ENCODE data around the gene PCOLCE2.
A peak's percentile ranks its signal among the peaks of the same experiment; 100 is the strongest.

The PCOLCE2 gene

DNA sequence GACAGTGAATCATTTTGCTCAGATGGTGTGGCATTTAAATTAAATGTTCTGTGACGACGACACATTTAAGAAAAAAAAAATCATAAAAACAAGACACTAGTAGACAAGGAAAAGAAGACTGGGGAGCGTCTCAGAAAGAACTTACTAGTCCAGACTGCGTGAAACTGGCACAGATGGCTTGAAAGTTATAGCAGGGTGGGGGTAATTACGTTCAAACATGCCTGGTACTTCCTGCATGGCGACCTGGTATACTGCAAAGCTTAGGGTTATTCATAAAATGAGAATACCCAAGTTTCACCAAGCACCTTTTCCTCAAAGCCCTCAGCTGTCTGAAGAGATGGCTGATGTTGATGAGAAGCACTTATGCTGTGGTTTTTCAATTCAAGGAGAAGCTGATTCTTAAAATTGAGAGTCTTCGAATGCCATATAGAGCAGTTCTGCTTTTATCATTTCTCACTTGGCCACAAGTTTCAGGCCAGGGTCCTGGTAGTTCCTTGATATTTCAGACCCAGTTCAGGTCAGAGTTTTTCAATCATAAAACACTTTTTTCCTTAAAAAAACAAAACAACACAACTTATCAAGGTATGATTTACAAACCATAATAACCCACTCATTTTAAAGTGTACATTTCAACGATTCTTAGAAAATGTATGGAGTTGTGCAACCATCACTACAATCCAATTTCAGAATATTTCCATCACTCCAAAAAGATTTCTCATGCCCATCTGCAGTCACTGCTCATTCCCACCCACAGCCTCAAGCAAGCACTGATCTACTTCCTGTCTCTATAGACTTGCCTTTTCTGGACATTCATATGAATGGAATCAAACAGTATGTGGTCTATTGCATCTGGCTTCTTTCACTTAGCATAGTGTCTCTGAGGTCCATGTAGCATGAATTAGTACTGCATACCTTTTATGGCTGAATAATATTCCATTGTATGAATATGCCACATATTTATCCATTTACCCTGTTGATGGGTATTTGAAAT is 24.7 kb downstream of the PCOLCE2 start:
- DNase-seq, result no peak

DNA sequence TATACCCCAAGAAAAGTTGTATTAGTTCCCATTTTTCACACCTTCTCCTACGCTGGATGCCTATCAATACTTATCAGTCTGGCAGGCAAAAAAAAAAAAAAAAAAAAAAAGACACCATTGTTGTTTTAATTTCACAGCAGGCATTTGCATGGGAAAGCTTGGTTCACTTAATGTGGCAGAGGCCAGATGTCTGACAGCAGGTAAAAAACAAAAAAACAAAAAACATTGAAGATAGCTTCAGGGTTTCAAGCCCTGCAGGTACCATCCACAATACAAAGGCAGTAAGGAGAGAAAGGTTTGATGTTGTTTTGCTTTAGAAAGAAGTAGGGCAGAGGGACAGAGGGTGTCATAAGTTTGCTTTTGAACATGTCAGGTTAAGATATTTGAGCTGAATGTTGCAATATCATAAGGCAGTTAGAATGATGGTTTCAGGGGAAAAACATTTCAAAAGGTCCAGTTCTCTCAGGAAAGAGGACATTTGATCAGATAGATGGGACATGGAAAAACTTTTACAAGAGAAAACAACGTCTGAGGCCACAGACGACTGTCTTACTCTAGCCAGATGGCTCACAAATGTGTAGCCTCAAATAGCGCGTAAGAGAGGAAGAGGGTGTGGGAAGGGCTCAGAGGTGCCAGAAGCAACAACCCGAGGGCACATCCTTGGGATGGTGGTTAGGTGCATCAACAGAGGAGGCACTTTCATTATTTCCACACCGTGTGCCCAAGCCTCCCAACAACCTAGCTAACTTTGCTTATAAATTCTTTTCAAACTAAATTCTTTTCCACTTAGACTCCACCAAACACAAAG is 25.7 kb downstream of the PCOLCE2 start:
- no peak for DNase-seq

DNA sequence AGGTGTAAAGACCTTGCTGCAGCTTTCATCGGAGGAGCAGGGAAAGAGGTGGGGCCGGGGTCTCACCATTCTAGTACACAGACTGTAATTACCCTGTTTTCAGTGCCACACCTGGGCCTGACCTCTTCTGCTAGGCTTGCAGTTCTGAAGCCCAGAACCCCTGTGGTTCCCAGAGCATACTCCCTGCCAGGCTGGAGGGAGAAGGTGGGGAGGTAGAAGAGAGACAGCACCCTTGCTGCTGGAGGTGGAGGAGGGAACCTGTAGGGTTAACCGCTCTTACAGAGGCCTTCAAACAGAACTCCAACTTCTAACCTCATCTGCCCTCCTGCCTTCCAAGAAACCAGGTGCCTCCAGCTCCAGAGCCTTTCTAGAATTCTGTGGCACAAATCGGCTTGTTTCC is 27.0 kb downstream of the PCOLCE2 start:
- no peak for DNase-seq

DNA sequence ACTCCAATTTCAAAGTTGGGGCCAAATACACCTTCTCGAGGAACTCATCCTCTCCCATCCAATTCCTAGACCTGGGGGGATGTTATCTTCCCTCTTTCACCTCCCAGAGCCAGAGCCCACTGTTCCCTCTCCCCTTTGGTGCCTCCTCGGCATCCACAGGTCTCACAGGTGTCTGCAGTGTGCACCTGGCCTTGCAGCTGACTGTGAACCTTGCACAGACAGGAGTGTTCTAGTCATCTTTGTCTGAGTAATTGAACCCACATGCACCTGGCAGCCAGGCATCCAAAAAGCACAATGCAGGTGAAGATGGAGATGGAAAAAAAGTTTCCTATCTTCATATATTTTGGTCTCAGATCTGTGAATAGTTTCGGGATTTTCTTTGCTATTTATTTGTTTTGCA is 30.8 kb downstream of the PCOLCE2 start:
- DNase-seq, result no peak

DNA sequence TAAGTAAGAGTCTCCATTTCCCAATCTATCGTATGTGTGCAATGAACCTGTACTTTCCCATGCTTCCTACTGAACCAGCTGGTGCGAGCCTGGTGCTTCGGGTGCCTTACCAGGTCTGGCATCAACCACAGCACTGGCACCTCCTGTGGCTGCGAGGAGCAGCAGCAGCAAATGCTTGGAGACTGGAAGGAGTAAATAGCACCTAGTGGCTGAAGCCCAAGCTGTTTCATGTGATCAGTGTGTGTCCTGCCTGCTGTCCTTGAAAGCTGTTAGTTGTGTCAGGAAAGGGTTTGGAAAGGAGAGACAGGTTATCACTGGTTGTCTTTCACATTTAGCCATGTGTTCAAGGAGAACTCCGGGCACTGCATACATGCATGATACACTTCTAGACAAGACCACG is 31.8 kb downstream of the PCOLCE2 start:
- DNase-seq, result no peak

DNA sequence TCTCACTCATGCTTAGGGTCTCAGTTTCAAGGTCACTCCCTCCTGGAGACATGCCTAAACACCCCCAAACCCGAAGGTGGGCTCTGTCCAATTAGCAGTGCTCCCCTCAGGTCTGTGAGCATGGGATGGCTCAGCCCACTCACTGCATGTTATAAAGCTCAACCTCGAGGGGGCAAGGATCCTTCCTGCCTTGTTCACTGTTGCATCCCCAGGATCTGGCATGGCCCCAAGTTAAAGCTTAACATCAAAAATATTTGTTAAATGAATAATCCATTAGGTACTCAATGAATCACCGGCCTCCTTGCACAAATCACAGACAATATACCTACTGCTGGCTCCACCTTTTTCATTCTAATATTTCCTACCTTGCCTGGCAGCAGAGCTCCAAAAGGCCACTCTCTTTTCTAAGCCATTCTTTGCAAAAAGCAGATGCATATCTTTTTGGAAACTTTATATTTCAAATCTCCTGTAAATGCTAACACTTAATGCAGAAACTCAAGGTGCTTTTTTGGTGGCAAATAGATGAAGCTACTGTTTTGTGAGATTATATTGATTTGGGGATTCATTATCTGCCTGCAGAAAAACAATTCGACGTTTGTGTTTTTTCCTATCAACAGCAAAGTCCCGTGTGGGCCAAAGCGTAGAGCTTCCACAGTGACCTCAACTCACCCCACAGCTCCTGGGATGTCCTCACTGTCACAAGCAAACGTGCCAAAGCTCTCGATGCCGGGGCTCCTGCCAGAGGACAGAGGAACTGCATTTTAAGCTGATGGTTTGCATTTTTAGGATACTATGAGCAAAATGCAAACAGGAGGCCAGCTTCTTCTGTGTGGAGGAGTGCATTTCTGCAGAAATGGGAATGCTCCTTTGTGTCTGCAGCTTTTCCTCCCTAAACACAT is 35.4 kb downstream of the PCOLCE2 start:
- no peak for DNase-seq

DNA sequence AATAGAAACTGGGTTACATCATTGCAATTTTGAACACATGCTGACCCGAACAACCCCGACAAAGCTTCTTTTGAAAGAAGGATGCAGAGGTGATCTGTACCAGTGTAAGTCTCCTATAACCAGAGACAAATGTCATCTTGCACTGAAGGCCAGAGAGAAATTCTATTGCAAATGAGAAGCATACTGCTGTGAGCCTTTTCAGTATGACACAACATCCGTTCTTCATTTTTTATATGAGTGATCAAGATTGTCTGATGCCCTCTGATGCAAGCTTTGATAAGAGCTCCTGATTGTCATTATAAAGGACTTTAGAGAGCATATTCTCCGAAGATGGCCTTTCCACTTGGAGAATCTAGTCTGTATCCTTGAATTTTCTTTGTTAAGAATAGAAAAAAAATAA is 36.9 kb downstream of the PCOLCE2 start:
- DNase-seq, result no peak

DNA sequence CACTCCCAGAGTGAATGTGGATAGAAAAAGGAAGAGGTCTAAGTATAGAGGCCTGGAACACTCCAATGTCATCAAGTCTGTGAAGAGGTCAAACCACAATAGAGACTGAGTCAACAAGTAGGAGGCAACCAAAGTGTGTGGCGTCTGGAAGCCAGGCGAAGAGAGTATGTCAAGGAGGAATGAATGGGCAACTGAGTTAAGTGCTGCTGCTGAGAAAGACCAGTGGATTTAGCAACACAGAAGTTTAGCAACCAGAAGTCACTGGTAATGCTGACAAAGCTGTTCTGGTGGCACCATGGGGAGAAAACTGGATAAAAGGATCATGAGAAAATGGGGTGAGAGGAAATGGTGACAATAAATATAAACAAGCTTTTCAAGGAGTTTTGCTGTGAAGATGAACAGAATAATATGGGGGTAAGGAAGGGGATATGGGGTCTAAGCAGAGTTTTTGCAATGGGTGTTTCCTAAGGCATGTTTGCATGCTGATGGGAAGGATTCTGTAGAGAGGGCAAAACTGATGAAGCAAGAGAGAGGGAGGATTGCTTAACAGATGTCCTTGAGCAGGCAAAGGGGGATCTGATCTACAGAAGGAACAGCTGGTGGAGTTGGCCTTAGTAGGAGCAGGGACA is 38.4 kb downstream of the PCOLCE2 start:
- no peak for DNase-seq

DNA sequence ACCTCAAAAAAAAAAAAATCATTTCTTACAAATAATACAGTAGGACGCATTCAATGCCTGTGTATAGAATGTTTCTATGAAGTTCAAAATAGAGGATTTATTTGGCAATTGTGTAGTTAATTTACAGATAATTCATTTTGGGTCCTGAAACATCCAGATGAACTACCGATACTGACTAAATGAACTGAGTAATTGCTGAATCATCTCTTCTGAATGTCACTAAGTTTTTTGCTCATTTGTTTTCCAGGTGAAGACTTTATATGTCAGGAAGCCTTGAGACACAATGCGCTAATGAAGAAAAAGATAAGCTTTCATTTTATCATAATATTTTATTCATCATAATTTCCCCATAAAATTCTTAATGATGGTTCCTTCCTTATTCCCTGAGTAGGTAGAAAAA is 39.7 kb downstream of the PCOLCE2 start:
- no peak for DNase-seq

DNA sequence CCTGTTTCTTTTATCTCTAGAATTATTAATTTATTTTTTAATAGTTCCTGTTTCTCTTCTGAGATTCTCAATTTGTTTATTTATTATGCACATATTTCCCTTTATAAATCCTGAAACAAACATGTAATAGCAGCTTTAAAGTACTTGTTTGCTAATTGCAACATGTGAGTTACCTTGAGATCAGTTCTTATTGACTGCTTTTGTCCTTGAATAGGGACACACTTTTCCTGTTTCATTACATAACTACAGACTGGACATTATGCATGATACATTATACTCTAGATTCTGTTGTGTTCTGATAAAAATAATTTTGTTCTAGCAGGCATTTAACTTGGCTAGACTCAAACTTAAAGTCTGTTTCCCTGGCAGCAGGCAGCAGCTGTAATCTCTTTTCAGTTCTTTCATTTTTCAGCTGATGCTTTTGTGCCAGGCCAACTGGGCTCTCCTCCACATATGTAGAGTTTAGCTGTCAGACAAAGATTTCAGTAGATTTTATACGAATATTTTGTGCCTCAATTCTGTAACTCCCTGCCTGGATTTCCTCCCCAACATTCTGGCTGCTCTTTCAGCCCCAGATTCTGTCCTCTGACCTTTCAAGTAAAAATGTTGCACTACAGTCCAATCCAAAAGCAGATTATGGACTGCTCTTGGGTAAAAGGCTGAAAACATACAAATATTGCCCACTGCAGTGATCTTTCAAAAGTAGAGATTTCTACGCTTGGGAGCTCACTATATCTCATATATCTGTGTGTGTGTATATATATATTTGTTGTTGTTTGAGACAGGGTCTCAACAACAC is 41.9 kb downstream of the PCOLCE2 start:
- no peak for DNase-seq

DNA sequence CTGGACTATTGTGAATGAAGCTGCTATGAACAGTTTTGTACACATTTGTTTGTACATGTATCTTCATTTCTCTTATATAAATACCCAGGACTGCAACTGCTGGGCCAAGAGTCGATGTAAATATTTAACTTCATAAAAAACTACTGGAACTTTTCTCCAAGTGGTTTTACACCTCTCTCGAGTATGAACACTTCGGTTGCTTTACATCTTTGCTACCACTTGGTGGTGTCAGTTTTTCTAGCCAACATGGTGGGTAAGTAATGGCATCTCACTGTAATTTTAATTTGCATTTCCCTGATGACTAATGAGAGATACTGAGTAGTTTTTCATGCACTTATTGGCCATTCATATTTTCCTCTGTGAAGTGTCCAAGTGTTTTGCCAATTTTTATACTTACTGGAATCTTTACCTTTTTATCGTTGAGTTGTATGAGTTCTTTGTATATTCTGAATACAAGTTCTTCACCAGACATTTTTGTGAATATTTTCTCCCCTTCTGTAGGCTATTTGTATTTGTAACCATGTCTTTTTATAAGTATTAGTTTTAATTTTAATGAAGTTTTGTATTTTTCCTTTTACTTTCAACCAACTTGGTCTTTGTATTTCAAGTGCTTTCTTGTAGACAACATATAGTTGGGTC is 44.4 kb downstream of the PCOLCE2 start:
- no peak for DNase-seq

DNA sequence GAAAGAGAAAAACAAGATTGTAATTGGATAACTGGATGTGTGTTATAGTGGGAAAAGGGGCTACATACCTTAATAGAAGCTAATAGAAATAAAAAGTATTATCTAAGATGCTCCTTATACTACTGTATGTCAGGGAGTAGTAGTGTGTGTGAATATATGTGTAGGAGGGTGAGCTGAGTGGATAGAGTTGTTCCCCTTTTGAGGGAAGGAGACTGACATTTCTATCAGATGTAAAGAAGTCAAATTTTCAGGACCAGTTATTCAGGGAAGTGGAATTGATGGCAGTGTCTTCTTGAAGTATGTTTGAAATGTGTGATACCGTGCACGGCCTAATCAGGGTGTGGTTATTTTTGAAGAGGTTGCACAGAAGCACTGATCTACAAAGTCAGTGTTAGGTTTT is 49.1 kb downstream of the PCOLCE2 start:
- DNase-seq, result no peak

DNA sequence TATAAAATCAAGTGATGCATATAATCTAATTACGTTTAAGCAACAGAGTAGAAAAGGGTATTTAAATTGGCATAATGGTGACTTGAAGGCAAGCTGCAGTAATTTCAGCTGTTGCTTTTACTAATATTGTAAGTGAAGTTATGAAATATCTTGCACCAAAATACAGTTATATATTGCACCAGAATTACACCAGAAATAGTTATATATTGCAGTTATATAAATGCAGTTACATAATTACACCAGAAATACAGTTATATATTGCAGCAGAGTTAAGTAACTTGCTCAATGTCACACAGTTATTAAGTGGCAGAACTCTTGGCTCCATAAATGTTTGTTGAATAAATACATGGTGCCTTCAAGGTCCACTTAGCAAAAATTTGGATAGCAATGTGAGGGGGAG is 51.4 kb downstream of the PCOLCE2 start:
- no peak for DNase-seq

DNA sequence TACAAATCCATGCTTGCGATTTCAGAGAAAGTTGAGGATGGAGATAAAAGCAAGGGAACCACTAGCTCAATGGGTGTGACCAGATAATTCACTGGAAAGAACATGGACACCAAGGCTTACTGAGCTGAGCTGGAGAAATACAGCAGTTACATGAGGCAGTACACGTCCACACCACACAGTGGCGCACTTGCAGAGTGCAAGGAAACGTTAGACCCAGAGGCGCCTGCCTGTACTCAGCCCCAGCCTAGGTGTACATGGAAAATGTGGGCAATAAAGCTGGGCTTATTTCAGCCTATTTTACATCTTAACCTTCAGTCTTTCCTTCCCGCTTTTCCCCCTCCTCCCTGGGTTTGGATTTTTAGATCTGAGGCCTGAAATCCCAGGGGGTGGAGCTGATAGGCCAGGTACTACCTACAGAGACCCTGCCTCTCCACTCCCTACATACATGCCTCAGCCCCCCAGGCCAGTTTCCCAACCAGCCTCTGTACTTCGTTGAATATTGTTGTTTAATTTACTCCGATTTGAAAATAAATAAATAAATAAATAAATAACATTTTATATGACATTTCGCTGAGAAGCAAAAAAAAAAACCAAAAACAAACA is 60.1 kb downstream of the PCOLCE2 start:
- DNase-seq, result peak; percentile 38

DNA sequence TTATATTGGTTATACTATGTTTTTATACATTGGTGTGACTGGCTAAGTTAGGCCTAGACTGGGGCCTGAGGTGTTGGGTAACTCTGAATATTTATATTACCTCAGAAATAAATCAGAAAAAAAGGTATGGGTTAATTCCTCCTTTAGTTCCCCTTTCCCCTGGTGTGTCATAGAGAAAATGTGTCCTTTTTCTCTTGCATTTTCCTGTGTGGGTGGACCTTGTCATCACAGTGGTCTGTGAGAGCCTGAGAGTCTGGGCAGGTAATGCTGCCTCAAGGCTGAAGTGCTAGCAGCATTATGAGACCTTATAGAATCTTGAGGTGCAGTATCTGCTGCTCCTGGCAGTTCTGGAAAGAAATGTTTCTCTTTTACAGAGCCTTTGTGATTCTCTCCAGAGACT is 69.7 kb downstream of the PCOLCE2 start:
- DNase-seq, result no peak

DNA sequence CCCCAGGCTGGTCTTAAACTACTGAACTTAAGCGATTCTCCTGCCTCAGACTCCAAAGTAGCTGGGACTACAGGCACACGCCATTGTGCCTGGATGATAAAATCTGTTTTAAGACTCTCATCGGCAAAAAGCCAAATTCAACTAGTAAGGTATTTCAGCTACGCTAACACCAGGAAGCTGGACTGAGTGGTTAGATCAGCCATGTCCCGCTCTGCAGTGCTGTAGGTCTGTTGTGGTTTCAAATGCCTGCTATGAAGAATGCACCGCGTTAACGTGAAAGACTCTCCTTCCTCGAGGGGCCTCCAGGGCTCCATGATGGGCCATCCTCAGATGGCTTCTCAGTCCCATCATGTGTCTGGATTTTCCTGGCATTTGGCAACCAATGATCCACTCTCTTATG is 70.2 kb downstream of the PCOLCE2 start:
- DNase-seq, result no peak

DNA sequence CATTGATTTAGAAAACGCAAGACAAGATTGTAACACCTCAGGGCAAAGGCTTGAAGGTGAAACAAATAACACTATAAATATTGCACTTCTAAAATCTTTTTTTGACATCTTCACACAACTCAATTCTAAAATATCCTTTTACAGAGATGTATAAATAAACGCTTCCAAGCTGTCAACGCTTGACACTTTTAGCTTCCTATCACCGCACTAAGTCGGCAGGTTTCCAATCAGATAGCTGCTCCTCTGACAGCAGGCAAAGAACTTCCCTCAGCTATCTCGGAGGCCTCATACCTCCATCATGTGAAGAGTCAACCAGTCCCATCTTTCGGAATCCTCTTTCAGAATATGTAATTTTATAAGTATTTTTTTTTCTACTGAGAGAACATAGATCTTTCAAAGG is 71.0 kb downstream of the PCOLCE2 start:
- no peak for DNase-seq

DNA sequence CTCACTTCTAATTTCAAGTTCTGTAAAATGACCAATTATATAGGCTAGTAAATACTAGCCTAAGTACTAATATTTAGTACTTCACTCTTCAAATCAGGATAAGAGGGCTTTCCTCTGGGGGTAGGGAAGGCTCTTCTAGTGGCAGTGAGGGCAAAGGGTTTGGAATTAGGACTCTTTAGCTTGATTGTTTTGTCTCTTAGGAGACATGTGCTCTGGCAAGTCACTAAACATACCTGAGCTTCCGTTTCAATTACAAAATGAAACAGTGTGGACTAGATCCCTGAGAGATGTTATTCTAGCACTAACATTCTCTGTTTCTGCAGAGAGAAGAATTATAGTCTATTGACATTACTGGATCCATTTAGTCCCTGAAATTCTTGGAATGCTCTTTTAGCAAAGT is 71.5 kb downstream of the PCOLCE2 start:
- no peak for DNase-seq

DNA sequence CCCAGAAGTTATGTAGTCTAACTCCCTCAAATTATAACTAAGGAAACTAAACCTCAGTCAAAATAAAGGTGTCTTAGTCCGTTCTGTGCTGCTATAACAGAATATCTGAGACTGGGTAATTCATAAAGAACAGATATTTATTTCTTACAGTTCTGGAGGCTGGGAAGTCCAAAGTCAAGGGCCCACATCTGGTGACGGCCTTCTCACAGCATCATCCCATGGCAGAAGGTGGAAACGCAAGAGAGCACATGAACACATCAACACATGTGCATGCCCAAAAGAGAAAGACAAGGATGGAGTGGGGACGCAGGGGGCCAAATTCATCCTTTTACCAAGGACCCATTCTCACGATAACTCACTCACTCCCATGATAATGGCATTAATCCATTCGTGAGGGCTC is 73.1 kb downstream of the PCOLCE2 start:
- DNase-seq, result no peak

DNA sequence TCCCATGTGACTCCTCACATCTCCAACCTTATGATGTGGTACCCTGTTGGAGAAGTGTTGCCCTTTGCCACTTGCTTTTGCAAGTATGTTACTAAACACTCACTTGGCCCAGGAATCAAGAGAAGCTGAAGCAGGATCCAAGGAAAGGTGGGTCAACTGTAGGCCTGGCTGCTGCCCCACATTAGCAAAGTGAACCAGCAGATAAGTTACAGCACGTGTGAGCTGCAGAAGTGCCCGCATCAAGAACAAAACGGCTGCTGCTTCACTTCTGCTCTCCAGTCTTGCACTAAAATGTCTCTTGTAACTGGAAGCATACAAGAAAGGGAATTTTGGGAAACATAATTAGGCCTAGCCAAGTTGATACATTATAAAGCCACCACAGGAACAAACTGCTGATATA is 79.6 kb downstream of the PCOLCE2 start:
- DNase-seq, result no peak

All from T-helper 9 cell (primary cell).